Smooth muscle cell (in vitro differentiated cells): ENCODE results near the gene OR51B2. TPM values are rescaled to one million over a fixed set of nuclear protein-coding genes. Genes with fewer than 3 reads are reported as not detected.
"Not testable (repeated sequence)": the region's sequence is repeated elsewhere in the genome, so short reads cannot be mapped to it uniquely, and the experiment has no call there.

Source experiments
- DNase-seq: peaks from one replicate; lab custom pipeline; 2025; ENCODE audit not compliant: unreplicated experiment; lab: John Stamatoyannopoulos, UW
- H2AFZ ChIP-seq: fragments of 200-600 bp; sonication (generic); 2 replicates; pipeline ENCODE4 v1.6.0; 2016; ENCODE audit warnings: antibody characterized with exemption, low read depth, mild to moderate bottlenecking
- H3F3A ChIP-seq: fragments of 200-600 bp; sonication (generic); 2 replicates; pipeline ENCODE4 v1.6.0; 2017; ENCODE audit warnings: antibody characterized with exemption, low read depth
- H3K27ac ChIP-seq: fragments of 200-600 bp; sonication (generic); 2 replicates; pipeline ENCODE4 v1.5.1; 2016; ENCODE audit warnings: low read depth, mild to moderate bottlenecking
- H3K27me3 ChIP-seq: fragments of 200-600 bp; sonication (generic); 2 replicates; pipeline ENCODE4 v1.6.1; 2016; ENCODE audit warnings: low read depth, mild to moderate bottlenecking
- H3K36me3 ChIP-seq: fragments of 200-600 bp; sonication (generic); 2 replicates; pipeline ENCODE4 v1.5.1; 2016; ENCODE audit warnings: low read depth
- H3K4me1 ChIP-seq: fragments of 200-600 bp; sonication (generic); 2 replicates; pipeline ENCODE4 v1.5.1; 2016; ENCODE audit warnings: low read depth
- H3K4me2 ChIP-seq: fragments of 200-600 bp; sonication (generic); 2 replicates; pipeline ENCODE4 v1.6.0; 2016; ENCODE audit warnings: mild to moderate bottlenecking
- H3K4me3 ChIP-seq: fragments of 200-600 bp; sonication (generic); 2 replicates; pipeline ENCODE4 v1.5.1; 2016; ENCODE audit warnings: mild to moderate bottlenecking
- H3K79me2 ChIP-seq: fragments of 200-600 bp; sonication (generic); 2 replicates; pipeline ENCODE4 v1.6.0; 2016; ENCODE audit warnings: low read depth, mild to moderate bottlenecking
- H3K9ac ChIP-seq: fragments of 200-600 bp; sonication (generic); 2 replicates; pipeline ENCODE4 v1.6.0; 2016; ENCODE audit warnings: low read depth
- H3K9me3 ChIP-seq: fragments of 200-600 bp; sonication (generic); replicated peaks from 2 replicates; pipeline ENCODE4 v1.5.1; 2016; ENCODE audit warnings: low read depth
- H4K20me1 ChIP-seq: fragments of 200-600 bp; sonication (generic); 2 replicates; pipeline ENCODE4 v1.6.0; 2016; ENCODE audit warnings: low read depth
- CTCF ChIP-seq: fragments of 200-600 bp; sonication (generic); IDR thresholded peaks from 2 replicates; pipeline ENCODE4 v1.5.1; 2017; ENCODE audit warnings: borderline replicate concordance, mild to moderate bottlenecking, antibody characterized with exemption; ENCODE audit not compliant: insufficient read depth, poor library complexity, severe bottlenecking
- WGBS: methylation state at CpG from one replicate; pipeline ENCODE4 v1.1.7; 2016; ENCODE audit warnings: low lambda C conversion rate; 5-methylcytosine and 5-hydroxymethylcytosine counted together
- polyA plus RNA-seq: library from polyadenylated mRNA; unstranded; fragments of >200 nt; fragmentation: Nextera tagmentation; extraction: Ambion mirVana; gene quantifications from 2 replicates; pipeline ENCODE4 v1.2.1, GENCODE V29; 2016
- total RNA-seq: library from RNA; depleted of rRNA; stranded (reverse); fragments of >200 nt; gene quantifications from 2 replicates; pipeline ENCODE4 v1.2.3, GENCODE V29; 2014

The OR51B2 gene
- total and polyA plus RNA-seq, 2 experiments from 2014 or later: not detected

GRCh38 chr11:5363679-5364078, 39.6 kb upstream of the OR51B2 start:
- TF ChIP-seq CTCF: no peak
- no peaks in the 10 kb centered on the region for H3K79me2 ChIP-seq
- 91% methylated on average over 1 of the region's 1 CpG for WGBS
- no peaks in the 10 kb centered on the region for H3K9me3 ChIP-seq
- H3K4me2 ChIP-seq: no peak overlapping the region
- DNase-seq: no peak
- H3F3A ChIP-seq: no peaks in the 10 kb centered on the region
- no peaks in the 10 kb centered on the region for H4K20me1 ChIP-seq
- H3K27ac ChIP-seq: no peak overlapping the region
- no peak overlapping the region for H3K9ac ChIP-seq
- no peaks in the 10 kb centered on the region for H3K4me1 ChIP-seq
- no peaks in the 10 kb centered on the region for H3K36me3 ChIP-seq
- no peaks in the 10 kb centered on the region for H3K27me3 ChIP-seq
- H2AFZ ChIP-seq: no peak overlapping the region
- H3K4me3 ChIP-seq: no peak overlapping the region

GRCh38 chr11:5362017-5362625, 38.0 kb upstream of the OR51B2 start:
- WGBS: 46% methylated on average over 3 of the region's 3 CpGs
- H4K20me1 ChIP-seq: no peaks in the 10 kb centered on the region
- no peak for DNase-seq
- H3K4me1 ChIP-seq: no peaks in the 10 kb centered on the region
- no peak overlapping the region for H3K27ac ChIP-seq
- H3K27me3 ChIP-seq: no peaks in the 10 kb centered on the region
- no peak for TF ChIP-seq CTCF
- H3F3A ChIP-seq: no peaks in the 10 kb centered on the region
- no peak overlapping the region for H3K4me3 ChIP-seq
- H3K9me3 ChIP-seq: no peaks in the 10 kb centered on the region
- H3K36me3 ChIP-seq: no peaks in the 10 kb centered on the region
- no peak overlapping the region for H3K4me2 ChIP-seq
- no peaks in the 10 kb centered on the region for H3K79me2 ChIP-seq
- H3K9ac ChIP-seq: no peak overlapping the region
- no peak overlapping the region for H2AFZ ChIP-seq

- H3K4me2 ChIP-seq, H3K9ac ChIP-seq, H3K4me3 ChIP-seq, DNase-seq, H3F3A ChIP-seq, H3K4me1 ChIP-seq, H4K20me1 ChIP-seq, H3K27me3 ChIP-seq, H3K27ac ChIP-seq, H3K79me2 ChIP-seq, H3K36me3 ChIP-seq, H2AFZ ChIP-seq, H3K9me3 ChIP-seq: not testable (repeated sequence)
- WGBS: 92% methylated on average over 3 of the region's 5 CpGs
Measured at GRCh38 chr11:5356031-5356430, 31.9 kb upstream of the OR51B2 start.

- Histone ChIP-seq H3K9ac (no peak within 1 kb of the TSS), H3K4me3 (no peak within 1 kb of the TSS), H3K4me1 (no peaks in the 10 kb centered on the region), H3K27ac (no peak within 1 kb of the TSS), H4K20me1 (no peaks in the 10 kb centered on the region), H3K27me3 (no peaks in the 10 kb centered on the region), H3K36me3 (no peaks in the 10 kb centered on the region), H3K4me2 (no peak within 1 kb of the TSS), H2AFZ (no peak within 1 kb of the TSS), H3F3A (no peaks in the 10 kb centered on the region), H3K79me2 (no peaks in the 10 kb centered on the region), H3K9me3 (no peaks in the 10 kb centered on the region)
- WGBS: 83% methylated on average over 1 of the region's 1 CpG
- no peak for TF ChIP-seq CTCF
- DNase-seq: no peak
Measured at GRCh38 chr11:5351208-5351607, 27.1 kb upstream of the OR51B2 start, which contains the start of gene OR51B6. Gene OR51B6 (plus strand): TSS chr11:5351508. CDS start chr11:5351508, 0 bp downstream.
